OCI-LY1 (cell line): ENCODE results near the gene CELF4.

Source experiments
- CTCF ChIP-seq: fragments of 200-600 bp; sonication (generic), shearing (Covaris generic); IDR thresholded peaks from 2 replicates; pipeline ENCODE4 v1.5.1; 2017; ENCODE audit warnings: mild to moderate bottlenecking, antibody characterized with exemption, low read length, moderate library complexity, mixed read lengths
- EZH2 ChIP-seq: fragments of 200-600 bp; sonication (generic), shearing (Covaris generic); IDR thresholded peaks from 2 replicates; pipeline ENCODE4 v1.8.0; 2017; ENCODE audit warnings: borderline replicate concordance, mixed run types, mild to moderate bottlenecking, antibody characterized with exemption, low read length, moderate library complexity, mixed read lengths

GRCh38 chr18:37552286-37552685 lies 13.3 kb downstream of the CELF4 start:
- no peak for TF ChIP-seq EZH2
- TF ChIP-seq CTCF, result no peak
